Measurements from ENCODE around the gene GUCA2B. TPM values are rescaled to one million over a fixed set of nuclear protein-coding genes. Genes with fewer than 3 reads are reported as not detected.

The GUCA2B gene
- total RNA-seq, 1 donor from 2014 or later = not detected

GRCh38 chr1:42189931-42190853 lies 37.0 kb downstream of the GUCA2B start:
- TF ChIP-seq CTCF (IDR thresholded peaks at IDR 0.05; ENCODE audit: unreplicated experiment) = no peak
- H3K27me3 Mint-ChIP-seq (ENCODE audit: low read depth) = no peaks in the 10 kb centered on the region
- H3K9me3 Mint-ChIP-seq = no peaks in the 10 kb centered on the region
- H3K27ac Mint-ChIP-seq = peak overlapping the region; percentile 8
- no peak overlapping the region for H3K4me3 Mint-ChIP-seq
- peaks cover 49% of the 10 kb centered on the region for H3K36me3 Mint-ChIP-seq
- H3K4me1 Mint-ChIP-seq = peaks cover 20% of the 10 kb centered on the region
- no peak for DNase-seq (ENCODE audit: low spot score in 2 of 2, unreplicated experiment in 2 of 2)

- H3K27me3 Mint-ChIP-seq (ENCODE audit: low read depth) = no peaks in the 10 kb centered on the region
- no peak for TF ChIP-seq CTCF (IDR thresholded peaks at IDR 0.05; ENCODE audit: unreplicated experiment)
- H3K4me3 Mint-ChIP-seq = no peak overlapping the region
- DNase-seq (ENCODE audit: low spot score in 2 of 2, unreplicated experiment in 2 of 2) = no peak
- H3K4me1 Mint-ChIP-seq = peaks cover 17% of the 10 kb centered on the region
- H3K27ac Mint-ChIP-seq = peak overlapping the region; percentile 49
- peaks cover 42% of the 10 kb centered on the region for H3K36me3 Mint-ChIP-seq
- no peaks in the 10 kb centered on the region for H3K9me3 Mint-ChIP-seq
These were observed 38.1 kb downstream of the GUCA2B start for GRCh38 chr1:42191319-42191718.

- no peak for DNase-seq (ENCODE audit: low spot score in 2 of 2, unreplicated experiment in 2 of 2)
- H3K4me3 Mint-ChIP-seq = no peak overlapping the region
- H3K4me1 Mint-ChIP-seq = peaks cover 17% of the 10 kb centered on the region
- H3K9me3 Mint-ChIP-seq = no peaks in the 10 kb centered on the region
- peak overlapping the region; percentile 78 for H3K27ac Mint-ChIP-seq
- H3K36me3 Mint-ChIP-seq = peaks cover 46% of the 10 kb centered on the region
- TF ChIP-seq CTCF (IDR thresholded peaks at IDR 0.05; ENCODE audit: unreplicated experiment) = no peak
- H3K27me3 Mint-ChIP-seq (ENCODE audit: low read depth) = no peaks in the 10 kb centered on the region
These were observed 38.9 kb downstream of the GUCA2B start for GRCh38 chr1:42192106-42192505.

- no peak overlapping the region for H3K4me3 Mint-ChIP-seq
- H3K36me3 Mint-ChIP-seq = peaks cover 40% of the 10 kb centered on the region
- no peak for TF ChIP-seq CTCF (IDR thresholded peaks at IDR 0.05; ENCODE audit: unreplicated experiment)
- peaks cover 2% of the 10 kb centered on the region for H3K9me3 Mint-ChIP-seq
- H3K27ac Mint-ChIP-seq = no peak overlapping the region
- H3K4me1 Mint-ChIP-seq = peaks cover 17% of the 10 kb centered on the region
- DNase-seq (ENCODE audit: low spot score in 2 of 2, unreplicated experiment in 2 of 2) = no peak
- no peaks in the 10 kb centered on the region for H3K27me3 Mint-ChIP-seq (ENCODE audit: low read depth)
These were observed 42.6 kb downstream of the GUCA2B start for GRCh38 chr1:42195841-42196240.

GRCh38 chr1:42198251-42198650 lies 45.0 kb downstream of the GUCA2B start:
- H3K9me3 Mint-ChIP-seq = peaks cover 16% of the 10 kb centered on the region
- no peak for DNase-seq (ENCODE audit: low spot score in 2 of 2, unreplicated experiment in 2 of 2)
- no peak overlapping the region for H3K27ac Mint-ChIP-seq
- no peak for TF ChIP-seq CTCF (IDR thresholded peaks at IDR 0.05; ENCODE audit: unreplicated experiment)
- H3K36me3 Mint-ChIP-seq = peaks cover 54% of the 10 kb centered on the region
- H3K27me3 Mint-ChIP-seq (ENCODE audit: low read depth) = no peaks in the 10 kb centered on the region
- no peaks in the 10 kb centered on the region for H3K4me1 Mint-ChIP-seq
- H3K4me3 Mint-ChIP-seq = no peak overlapping the region
